ENCODE measurements around the gene SMAD6.
"Not testable (repeated sequence)": the region's sequence is repeated elsewhere in the genome, so short reads cannot be mapped to it uniquely, and the experiment has no call there.

The SMAD6 gene

GRCh38 chr15:66675446-66675845 is 26.6 kb upstream of the SMAD6 start:
- no peak for DNase-seq (ENCODE audit: low read depth)

- DNase-seq (ENCODE audit: low read depth): no peak
These were observed 24.7 kb upstream of the SMAD6 start for GRCh38 chr15:66677336-66677735.

DNA sequence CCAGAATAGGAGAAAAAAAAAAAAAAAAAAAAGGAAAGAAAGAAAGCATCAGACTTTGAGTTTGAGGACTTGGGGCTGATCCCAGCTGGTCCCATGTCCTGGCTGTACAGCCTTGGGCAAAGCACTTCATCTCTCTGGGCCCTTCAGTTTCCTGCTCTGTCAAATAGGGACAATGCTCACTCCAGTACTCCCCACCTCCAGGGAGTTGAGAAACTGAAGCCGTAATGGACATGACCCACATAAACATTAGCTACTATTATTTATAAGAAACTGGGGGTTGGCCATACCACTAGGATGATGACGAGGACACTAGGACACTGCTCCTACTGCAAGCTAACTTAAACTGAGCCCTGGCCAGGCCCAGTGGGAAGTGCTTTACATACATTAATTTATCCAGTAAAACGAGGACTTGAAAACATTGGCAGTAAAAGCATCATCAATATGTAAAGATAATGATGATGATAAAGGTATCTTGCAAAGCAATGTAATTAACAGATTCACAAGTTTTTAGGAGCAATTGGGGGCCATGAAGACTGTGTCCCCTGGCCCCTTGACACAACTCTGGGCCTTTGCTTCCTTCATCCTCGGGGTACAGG is 22.9 kb upstream of the SMAD6 start:
- no peak for DNase-seq (ENCODE audit: low read depth)

GRCh38 chr15:66679657-66680108 is 22.4 kb upstream of the SMAD6 start:
- no peak for DNase-seq (ENCODE audit: low read depth)

DNA sequence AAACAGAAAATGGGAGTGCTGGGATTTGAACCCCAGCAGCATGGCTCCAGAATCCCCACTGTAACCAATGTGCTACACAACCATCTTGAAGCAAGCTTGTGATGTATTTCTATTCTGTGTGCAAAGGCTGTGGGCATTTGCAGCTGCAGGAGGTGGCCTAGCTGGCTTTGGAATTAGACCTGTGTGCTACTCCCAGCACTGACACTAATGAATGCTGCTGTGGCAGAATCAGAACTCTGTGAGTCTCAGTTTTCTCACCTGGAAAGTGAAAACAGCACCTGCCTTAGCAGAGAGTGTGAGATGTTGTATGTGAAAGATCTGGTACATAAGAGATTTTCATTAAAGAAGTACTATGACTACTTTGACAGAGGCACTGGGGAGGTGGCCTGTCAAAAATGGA is 21.5 kb upstream of the SMAD6 start:
- no peak for DNase-seq (ENCODE audit: low read depth)

DNA sequence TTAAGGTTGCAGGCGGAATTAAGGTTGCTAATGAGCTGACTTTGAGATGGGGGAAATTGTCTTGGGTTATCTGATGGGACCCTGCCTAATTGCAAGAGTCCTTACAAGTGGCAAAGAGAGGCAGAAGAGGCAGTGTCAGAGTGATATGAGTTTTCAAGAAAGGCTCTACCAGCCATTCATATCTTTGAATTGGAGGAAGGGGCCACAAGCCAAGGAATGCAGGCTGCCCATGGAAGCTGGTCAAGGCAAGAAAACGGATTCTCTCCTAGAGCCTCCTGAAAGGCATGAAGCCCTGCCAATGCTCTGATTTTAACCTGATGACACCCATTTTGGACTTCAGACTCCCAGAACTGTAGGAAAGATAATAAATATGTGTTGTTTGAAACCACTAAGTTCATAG is 20.6 kb upstream of the SMAD6 start:
- no peak for DNase-seq (ENCODE audit: low read depth)

DNA sequence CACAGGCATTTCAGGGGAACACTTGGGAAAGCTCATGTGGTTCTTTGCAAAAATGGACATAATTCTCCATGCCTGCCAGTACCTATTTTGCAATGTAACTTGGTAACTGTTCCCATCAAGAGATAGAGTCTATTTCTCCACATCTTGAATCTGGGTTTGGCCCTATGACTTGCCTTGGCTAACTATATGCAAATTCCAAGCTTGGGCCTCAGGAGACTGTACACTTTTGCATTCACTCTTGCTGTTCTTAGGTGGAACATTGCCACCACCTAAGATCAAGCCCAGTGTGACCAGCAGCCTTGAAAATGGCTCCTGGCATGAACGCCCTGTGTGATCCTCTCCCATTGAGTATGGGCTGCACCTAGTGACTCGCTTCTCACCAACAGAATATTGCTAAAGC is 19.8 kb upstream of the SMAD6 start:
- no peak for DNase-seq (ENCODE audit: low read depth)

DNA sequence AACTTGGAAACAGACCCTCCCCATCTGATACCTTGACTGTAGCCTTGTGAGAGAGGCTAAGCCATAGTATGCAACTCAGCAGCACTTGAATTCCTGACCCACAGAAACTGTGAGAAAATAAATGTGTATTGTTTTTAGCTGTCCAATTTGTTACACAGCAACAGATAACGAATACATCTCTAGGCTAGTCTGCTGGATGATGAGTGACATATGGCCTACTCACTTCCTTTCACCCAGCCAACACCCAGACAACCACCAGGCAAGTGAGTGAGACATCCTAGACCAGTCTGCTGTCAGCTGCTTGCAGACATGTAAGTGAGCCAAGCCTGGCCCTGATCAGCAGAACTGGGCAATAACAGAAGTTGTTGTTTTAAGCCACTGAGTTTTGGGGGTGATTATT is 19.2 kb upstream of the SMAD6 start:
- DNase-seq (ENCODE audit: low read depth): no peak

GRCh38 chr15:66684136-66684681 is 17.8 kb upstream of the SMAD6 start:
- DNase-seq (ENCODE audit: low read depth): no peak

DNA sequence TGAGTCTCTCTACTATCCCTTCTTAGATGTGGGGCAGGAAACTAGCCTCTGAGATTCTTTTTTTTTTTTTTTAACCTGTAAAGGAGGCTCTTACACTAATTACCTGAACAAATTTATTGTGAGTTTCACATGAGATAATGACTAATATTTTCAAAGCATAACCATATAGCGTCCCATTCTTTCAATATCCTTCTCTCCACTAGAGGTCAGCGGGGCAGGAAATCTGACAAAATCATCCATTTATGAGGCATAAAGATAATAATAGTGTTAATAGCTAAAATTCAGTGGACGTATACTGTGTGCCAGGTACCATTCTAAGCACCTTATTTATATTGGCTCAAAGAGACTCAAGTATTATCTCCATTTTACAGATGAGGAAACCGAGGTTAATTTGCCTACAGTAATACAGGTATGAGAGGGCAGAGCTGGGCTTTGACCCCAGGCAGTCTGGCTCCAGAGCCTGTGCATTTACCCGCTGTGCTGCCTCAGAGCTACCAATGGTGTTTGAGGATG is 16.3 kb upstream of the SMAD6 start:
- no peak for DNase-seq (ENCODE audit: low read depth)

GRCh38 chr15:66690912-66691311 is 11.1 kb upstream of the SMAD6 start:
- not testable (repeated sequence) for DNase-seq (ENCODE audit: low read depth)

- no peak for DNase-seq (ENCODE audit: low read depth)
These were observed 10.3 kb upstream of the SMAD6 start for GRCh38 chr15:66691727-66692126.

- no peak for DNase-seq (ENCODE audit: low read depth)
These were observed 9.6 kb upstream of the SMAD6 start for GRCh38 chr15:66692391-66692790.

GRCh38 chr15:66692808-66693596 is 9.0 kb upstream of the SMAD6 start:
- no peak for DNase-seq (ENCODE audit: low read depth)

DNA sequence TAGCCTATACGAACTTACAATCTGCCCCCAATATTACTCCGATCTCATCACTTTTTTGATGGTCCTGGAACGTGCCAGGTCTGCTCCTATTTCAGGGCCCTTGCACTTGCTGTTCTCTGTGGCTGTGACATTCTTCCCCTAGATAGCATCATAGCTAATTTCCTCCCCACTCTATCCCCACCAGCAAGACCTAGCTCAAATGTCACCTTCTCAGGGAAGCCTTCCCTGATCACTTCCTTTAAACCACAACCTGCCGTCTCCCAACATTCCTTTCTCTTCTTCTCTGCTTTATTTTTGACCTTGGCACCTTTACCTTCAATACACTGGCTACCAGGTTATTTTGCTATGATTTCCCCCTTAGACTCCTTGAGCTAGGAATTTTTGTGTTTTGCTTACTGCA is 5.3 kb upstream of the SMAD6 start:
- no peak for DNase-seq (ENCODE audit: low read depth)

- DNase-seq (ENCODE audit: low read depth): no peak
These were observed 3.6 kb upstream of the SMAD6 start for GRCh38 chr15:66698318-66698961.

GRCh38 chr15:66698971-66699370 is 3.1 kb upstream of the SMAD6 start:
- DNase-seq (ENCODE audit: low read depth): no peak

GRCh38 chr15:66700412-66700801 is 1.6 kb upstream of the SMAD6 start:
- no peak for DNase-seq (ENCODE audit: low read depth)

GRCh38 chr15:66700802-66701421 is 1.1 kb upstream of the SMAD6 start:
- DNase-seq (ENCODE audit: low read depth): peak; percentile 78

- no peak for DNase-seq (ENCODE audit: low read depth)
These were observed 508 bp upstream of the SMAD6 start for GRCh38 chr15:66701422-66702034.

GRCh38 chr15:66702787-66703539 is 927 bp downstream of the SMAD6 start:
- no peak for DNase-seq (ENCODE audit: low read depth)

Data from stimulated activated CD4-positive, alpha-beta T cell treated with anti-CD3 and anti-CD28 coated beads, Interleukin-2, amount 100 ng/mL, for 4 hours (primary cell).